SU-DHL-6 (cell line): ENCODE results near the gene ATE1.

ENCODE experiments used
- CTCF ChIP-seq: fragments of 200-600 bp; sonication (generic); IDR thresholded peaks from one replicate; pipeline ENCODE4 v1.5.1; 2017; ENCODE audit warnings: antibody characterized with exemption, mild to moderate bottlenecking, low read length, moderate library complexity; ENCODE audit not compliant: insufficient read depth, poor library complexity, severe bottlenecking
- EZH2phosphoT487 ChIP-seq: fragments of 200-600 bp; sonication (generic), shearing (Covaris generic); conservative IDR thresholded peaks from 2 replicates; pipeline ENCODE4 v1.6.1; 2018; ENCODE audit warnings: mild to moderate bottlenecking, antibody characterized with exemption, low read length, moderate library complexity, mixed read lengths

GRCh38 chr10:121721257-121721656 lies 206.6 kb downstream of the ATE1 start:
- TF ChIP-seq CTCF, result no peak
- TF ChIP-seq EZH2phosphoT487, result no peak
